GM20431 (cell line): Measurements from ENCODE around the gene NTMT2.
"Not testable (repeated sequence)": the region's sequence is repeated elsewhere in the genome, so short reads cannot be mapped to it uniquely, and the experiment has no call there.

Experiments
- in situ Hi-C: fragments of 300-500 bp; cut with MseI, MboI; formaldehyde crosslinking; loops from one replicate; pipeline ENCODE4 v1.15.0; 2020; ENCODE audit warnings: low sequenced_read_pairs; ENCODE audit not compliant: unreplicated experiment

The NTMT2 gene

DNA sequence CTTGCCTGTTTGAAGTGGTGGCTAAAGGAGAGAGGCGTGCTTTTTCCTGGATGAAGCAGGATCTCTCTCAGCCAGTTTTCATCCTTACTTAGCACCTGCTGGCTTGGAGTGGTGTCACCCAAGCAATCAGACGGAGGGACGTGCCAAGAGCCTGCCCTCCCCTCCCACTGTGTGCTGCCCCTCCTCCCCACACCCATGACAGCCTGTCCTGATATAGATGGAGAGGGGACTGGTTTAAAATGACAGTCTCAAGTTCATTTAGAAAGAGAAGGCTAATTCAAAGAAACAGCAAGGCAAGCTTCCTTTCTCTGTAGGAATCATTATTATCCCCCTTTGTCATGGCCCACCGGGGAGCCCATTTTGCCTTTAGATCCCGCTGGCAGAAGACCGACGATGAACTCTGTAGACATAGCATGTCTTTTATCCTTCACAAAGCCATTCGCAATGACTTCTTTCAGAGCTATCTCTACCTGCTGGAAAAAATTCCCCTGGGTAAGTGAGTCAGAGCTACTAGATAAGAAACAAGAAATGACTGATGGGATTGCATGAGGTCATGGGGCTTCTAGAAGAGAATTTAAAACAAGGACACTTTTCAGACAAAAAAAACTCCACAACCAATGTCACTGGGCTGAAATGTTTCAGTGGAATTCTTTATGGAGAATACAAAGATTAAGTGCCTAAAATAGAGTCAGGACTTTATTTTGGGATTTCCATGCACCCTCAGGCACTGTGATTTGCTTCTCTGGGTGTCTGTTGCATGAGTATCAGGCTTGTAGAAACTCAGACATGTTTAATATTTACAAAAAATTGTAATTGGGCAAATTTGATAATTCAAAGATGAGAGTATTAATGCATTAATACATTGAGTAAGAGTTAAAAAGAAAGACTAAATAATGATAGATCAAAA lies at the start of gene NTMT2:
NTMT2 (plus strand) TSS at position 190 of the 907 bp plus-strand sequence; CDS start at position 339, 149 bp downstream.
- in situ Hi-C loops: no loop called here

DNA sequence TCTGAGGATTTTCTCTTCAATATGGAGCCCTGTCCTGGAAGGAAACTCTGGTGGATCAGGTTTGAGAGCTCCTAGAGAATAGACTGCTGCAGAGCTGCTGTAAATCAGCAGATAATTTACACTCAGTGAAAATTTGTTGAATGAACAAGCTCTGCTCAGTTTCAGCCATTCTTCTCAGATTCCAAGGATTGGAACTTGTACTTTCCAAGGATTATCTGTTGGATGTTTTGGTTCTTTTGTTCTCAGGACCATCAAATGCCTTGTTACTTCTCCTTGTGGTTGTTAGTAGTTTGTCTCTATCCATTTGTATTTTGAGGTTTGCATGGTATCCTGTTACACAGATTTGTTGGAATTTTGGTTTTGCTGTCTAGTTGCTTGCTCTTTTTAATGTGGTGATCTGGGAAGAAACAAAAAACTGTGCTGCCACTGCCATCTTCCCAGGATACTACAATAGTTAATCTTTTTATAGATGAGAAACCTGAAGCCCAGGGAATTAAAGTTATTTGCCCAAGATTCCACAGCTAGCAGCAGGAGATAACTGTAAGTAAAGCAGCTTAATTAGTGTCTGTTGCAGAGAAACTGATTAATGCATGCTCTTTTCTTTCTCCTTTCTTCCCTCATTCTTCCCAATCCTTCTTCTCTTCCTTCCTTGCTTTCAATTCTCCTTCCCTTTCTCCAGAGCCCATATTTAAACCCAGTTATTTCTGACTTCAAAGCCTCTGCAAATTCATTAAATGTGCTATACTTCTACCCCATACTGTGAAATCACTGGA lies 49.6 kb upstream of the NTMT2 start:
- in situ Hi-C loops: no loop called here

DNA sequence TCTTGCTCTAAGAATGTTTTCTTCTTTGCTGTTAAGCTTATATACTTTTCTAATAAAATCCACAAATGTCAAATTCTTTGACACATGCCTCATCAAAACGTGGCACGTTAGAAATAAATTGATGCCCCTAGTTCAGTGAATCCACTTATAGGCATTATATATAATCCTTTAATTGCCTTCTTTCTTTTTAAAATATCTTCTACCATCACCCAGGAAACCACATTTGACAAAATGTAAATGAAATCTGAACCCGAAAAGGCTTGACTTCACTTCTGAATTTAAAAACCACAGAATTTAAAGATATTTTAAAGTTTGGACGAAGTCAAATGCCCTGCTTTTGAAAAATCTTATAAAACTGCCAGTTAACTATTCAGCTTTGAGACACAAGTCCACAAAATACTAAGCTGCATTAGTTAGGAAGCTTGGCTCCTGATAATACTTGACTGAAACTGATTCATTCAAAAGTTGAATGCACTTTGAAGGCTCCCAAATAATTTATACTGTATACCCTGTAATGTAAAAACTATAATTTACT lies 48.9 kb upstream of the NTMT2 start:
- in situ Hi-C loops: no loop called here

DNA sequence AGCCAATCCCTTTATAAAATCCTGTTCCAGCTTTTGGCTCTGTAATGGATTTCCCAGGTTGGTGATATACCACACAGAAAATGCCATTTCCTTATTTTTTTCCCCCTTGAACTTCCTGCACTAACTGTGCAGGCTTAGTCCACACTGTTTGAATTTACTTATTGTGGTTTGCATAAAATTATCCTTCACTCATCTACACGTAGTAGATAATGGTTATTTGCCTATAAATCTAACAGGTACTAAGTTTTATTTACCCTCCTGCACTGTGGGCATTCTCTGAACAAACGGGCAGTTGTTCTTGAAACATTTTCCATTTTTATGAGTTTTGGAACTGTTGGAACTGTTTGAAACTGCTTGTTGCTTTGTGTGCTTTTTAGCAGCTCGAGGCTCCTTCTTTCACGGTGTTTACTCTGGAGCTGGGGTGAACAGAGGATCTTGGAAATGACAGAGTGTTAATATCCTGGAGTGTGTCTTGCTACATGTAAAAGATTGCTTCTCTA lies 48.3 kb upstream of the NTMT2 start:
- in situ Hi-C loops: no loop called here

DNA sequence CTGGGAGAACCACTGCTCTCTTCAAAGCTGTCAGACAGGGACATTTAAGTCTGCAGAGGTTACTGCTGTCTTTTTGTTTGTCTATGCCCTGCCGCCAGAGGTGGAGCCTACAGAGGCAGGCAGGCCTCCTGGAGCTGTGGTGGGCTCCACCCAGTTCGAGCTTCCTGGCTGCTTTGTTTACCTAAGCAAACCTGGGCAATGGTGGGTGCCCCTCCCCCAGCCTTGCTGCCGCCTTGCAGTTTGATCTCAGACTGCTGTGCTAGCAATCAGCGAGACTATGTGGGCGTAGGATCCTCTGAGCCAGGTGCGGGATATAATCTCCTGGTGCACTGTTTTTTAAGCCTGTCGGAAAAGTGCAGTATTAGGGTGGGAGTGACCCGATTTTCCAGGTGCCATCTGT lies 32.6 kb upstream of the NTMT2 start:
- in situ Hi-C loops: not testable (repeated sequence)

DNA sequence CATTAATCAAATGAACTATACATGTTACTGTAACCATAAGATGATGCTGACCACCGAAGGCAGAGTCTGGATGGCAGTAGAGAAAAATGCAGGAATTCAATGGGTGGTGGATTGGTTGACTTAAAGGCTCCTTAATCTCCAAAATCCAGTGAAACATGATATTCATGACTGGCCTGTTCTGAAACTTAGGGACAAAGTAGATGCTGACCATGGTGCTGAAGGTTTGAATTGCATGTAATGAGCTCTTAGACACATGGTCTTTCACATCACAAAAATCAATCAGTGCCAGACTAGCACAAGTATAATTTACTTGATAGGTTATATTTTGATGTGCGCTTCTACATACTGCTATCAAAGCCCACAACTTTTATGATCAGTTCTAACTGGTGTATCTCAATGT lies 30.9 kb upstream of the NTMT2 start:
- in situ Hi-C loops: no loop called here

DNA sequence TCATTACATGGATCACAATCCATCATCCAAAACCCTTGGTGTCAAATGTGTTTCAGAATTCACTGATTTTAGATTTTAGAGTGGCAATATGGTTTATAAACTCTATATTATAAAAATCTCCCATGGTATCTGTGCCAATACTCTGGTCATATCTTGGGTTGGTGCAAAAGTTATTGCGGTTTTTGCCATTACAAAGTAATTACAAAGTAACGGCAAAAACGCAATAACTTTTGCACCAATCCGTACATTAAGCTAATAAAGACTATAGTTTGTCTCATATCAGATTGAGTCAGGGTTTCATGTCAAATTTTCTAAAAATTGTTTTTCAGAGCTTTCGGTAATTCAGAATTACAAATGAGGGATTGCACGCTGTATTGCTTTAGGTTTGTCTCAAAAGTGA lies 23.4 kb upstream of the NTMT2 start:
- in situ Hi-C loops: no loop called here

DNA sequence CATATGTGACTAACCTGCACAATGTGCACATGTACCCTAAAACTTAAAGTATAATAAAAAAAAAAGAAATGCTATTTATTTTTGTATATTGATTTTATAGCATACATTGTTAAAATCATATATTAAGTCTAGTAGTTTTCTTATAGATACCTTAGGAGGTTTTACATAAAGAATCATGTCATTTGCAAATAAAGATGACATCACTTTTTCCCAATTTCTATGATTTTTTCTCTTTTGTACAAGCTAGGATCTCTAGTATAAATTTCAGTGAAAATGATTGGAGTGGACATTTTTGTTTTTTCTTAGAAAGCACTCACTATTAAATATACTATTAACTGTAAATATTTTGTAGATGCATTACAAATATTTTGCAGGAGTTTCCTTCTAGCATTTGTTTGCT lies 20.5 kb upstream of the NTMT2 start:
- in situ Hi-C loops: no loop called here

DNA sequence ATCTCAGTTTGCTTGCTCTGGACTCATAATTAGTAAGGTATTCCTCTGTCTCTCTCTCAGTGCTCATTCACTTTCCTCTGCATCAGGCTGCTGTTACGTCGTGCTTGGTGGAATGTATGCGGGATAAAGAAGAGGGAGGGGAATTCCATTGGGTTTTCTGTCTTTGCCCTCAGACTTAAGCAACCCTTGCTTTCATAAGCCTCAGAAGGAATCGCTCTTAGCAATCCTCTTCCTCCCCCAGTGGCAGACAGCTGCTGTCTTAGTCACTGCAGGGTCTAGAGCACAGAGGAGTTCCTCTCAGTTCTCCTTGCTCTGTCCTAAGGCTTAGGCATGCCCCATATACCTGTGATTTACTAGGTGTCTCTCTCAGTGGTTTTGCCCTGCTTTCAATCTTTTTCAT lies 19.1 kb upstream of the NTMT2 start:
- in situ Hi-C loops: no loop called here

DNA sequence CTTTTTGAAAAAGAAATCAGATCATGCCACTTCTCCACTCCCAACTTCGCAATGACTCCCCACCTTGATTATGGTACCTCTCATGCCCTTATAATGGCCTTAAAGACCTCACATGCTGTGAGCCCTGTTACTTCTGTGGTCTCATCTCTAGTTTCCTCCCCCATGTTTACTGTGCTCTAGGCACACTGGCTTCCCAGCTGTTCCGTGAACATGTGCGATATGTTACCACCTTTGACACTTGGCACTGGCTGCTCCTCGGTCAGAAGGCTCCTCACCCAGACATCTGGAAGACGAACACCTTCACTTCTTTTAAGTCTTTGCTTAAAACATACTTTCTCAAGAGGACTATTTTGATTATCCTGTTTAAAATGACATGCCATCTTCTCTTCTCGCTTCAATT lies 14.3 kb upstream of the NTMT2 start:
- in situ Hi-C loops: no loop called here

DNA sequence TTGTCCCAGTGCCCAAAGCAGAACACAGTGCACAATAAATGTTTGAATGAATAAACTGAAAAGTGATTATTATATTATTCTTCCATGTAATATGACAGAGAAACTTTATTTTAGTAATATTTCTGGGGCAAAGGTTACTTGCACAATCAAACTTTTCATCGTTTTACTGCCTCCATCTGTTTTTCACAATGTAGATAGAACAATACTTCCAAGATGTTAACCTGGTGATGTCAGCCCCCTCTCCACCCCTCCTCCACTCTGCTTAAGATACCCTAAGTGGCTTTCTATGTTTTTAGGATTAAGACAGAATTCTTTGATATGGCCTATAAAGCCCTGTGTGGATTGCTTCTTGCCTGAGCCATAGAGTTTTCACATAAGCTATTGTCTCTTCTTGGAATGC lies 13.8 kb upstream of the NTMT2 start:
- in situ Hi-C loops: no loop called here

DNA sequence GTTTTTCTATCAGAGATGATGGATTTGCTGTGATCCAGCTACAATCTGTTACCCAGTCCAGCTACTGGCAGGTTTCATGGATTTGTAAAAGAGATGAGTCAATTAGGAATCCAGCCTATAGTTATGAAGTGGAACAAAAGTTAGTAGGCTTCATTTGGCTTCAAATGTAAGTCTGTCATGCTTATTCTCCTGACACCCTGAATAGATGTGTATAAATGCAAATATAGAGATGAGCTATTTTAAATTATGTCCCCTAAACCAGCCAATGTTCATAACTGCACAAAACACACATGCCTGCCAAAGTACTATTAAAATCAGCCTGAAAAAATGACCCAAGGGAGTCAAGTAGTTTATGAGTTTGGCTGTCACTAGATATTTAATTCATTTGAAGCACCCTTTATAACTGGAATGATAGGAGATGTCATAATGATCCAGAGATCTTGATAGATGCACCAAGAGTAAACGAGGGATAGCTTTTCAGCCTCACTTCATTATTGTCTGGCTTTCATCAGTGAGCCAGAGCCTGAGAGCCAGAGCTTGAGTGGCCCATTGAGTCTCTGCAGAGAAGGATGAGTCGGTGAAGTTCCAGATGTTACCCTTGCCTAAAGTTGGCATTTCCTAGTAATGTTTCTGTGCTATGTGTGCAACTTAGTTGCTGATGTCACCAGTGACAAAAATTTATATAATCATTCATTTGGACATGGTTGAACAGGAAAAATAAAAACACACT lies 11.8 kb upstream of the NTMT2 start:
- in situ Hi-C loops: no loop called here

DNA sequence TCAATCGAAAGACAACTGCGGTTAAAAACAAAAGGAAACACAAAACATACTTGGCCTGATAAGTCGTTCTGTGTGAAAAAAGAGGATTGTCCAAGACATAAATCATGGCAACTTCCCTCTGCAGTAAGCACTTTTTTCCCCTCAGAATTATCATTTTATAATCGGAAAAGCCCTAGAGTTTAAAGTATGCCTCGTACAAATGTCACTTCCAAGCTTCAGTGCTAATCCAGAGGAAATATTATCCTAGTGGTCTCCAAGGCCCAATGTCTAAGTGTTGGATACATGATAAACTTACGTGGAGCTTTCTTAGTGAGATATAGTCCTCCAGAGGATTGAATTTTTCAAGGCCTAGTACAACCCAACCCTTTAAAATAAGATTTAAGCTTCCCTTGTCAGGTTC lies 11.2 kb upstream of the NTMT2 start:
- in situ Hi-C loops: no loop called here

DNA sequence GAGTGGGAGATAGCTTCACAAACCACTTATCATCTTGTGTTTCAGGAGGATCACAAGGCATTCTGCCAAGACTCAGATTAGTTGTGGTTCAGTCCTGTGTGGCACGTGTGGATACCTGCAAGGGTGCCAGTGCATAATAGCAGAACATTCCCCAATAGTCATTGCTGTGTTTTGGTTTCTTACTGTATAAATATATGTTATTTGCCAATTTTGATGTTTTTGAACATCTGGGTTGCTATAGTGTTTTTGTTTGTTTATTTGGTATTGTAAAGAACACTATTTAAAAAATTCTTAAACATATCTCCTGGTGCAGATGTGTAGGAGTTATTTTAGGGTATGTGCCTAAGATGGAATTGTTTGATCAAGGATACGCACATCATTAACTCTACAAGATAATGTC lies 5.4 kb upstream of the NTMT2 start:
- in situ Hi-C loops: no loop called here

DNA sequence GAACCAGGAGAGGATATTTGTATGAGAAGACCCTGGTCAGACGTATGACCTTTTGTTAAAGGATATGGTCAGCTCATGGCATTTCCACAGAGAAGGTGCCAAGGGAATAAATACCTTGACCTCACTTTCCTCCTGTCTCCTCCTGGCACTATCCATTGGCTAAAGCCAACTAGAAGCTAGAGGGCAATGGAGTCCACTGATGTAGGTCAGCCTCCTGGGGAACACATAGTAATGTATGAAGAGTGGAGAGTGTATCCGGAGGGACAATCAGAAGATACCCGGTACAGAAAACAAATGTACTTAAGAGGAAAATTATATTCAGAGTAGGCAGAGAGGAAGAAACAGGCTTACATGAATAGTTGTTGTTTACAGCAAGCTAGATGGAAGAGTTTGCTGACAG lies 698 bp upstream of the NTMT2 start:
- in situ Hi-C loops: no loop called here

DNA sequence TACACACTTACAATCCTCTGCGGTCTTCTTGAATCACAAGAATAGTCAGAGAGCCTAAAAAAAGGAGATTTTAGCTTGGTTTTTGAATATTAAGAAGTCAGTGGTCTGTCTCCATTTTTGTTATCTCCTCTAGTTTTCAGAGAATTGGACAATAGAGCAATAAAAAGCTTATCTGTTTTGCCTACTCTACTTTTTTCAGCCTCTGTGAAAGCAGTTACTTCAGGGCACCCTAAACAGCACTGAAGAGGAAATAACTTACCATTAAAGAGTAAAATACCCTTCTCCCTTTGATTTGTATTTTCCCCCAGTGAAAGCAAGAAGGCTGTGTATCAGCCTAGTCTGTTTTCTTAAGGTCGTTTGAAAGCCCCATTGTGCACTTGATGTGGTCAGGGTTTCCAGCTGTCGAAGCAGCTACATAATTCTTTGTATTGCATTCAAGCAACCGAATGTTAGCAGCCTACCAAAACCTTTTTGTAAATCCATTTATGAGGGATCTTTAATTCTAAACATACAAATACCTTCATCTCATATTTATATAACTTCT lies 1.0 kb downstream of the NTMT2 start:
- in situ Hi-C loops: no loop called here

DNA sequence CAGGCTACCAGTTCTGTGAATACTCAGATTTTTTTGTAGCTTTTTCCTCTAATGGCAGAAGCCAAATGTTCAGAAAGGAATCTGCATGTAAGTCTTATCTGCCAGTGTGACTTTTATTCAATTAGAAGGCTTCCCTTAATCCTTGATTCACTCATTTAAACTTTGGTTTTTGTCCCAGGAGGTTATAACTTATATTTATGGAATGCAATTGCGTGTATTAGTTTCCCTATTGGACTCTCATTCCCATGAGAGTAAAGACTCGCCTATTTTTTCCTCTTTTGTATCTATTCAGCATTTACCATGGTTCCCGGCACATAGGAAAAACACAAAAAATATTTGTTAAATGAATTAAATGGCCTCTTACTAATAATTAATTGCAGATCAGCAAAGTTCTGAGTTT lies 3.5 kb downstream of the NTMT2 start:
- in situ Hi-C loops: no loop called here

DNA sequence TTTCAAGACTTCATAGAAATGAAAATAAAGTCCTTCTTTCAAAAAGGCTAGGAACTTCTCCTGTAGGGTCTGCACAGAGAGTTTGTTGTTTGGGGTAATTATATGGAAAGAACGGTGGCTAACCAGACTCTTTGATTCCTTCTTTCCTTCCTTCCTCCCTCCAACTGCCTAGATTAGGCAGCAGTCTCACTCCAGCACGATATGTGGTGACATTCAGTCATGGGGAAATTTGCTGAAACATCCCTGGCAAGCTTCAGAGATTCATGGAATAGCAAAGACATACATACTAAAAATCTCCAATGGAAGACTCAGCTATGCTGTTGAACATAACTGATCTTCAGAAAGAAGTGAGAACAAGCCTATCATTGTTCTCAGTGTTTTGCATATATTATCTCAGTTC lies 4.3 kb downstream of the NTMT2 start:
- in situ Hi-C loops: no loop called here

DNA sequence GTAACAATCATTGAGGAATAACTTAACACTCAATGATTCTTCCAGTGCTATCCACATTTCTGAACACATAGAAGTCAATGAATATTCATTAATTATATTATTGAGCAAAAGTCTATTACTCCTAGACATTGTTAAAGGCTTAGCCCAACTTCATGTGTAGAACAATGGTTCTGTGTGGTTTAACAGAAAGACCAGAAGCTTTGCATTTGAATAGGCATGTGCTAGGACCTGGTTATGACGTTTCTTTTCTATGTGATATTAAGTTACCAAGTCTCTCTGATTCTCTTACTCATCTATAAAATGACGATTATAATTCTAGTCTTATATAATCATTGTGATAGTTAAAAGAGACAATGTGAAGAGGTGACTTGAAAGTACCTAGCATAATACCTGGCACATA lies 5.2 kb downstream of the NTMT2 start:
- in situ Hi-C loops: no loop called here

DNA sequence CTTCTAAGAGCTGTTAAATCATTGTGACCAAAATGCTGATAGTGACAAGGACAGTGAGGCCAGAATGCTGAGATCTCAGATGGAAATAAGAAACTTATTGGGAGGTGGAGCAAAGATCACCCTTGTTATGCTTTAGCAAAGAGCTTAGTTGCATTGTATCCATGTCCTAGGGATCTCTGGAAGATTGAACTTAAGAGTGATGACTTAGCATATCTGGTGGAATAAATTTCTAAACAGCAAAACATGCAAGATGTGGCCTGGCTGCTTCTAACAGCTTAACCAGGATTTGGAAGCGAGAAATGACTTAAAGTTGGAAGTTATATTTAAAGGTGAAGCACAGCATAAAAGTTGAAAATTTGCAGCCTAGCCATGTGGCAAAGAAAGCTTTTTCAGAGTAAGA lies 7.7 kb downstream of the NTMT2 start:
- in situ Hi-C loops: no loop called here
